ENCODE measurements around the gene SLC46A1.

DNA sequence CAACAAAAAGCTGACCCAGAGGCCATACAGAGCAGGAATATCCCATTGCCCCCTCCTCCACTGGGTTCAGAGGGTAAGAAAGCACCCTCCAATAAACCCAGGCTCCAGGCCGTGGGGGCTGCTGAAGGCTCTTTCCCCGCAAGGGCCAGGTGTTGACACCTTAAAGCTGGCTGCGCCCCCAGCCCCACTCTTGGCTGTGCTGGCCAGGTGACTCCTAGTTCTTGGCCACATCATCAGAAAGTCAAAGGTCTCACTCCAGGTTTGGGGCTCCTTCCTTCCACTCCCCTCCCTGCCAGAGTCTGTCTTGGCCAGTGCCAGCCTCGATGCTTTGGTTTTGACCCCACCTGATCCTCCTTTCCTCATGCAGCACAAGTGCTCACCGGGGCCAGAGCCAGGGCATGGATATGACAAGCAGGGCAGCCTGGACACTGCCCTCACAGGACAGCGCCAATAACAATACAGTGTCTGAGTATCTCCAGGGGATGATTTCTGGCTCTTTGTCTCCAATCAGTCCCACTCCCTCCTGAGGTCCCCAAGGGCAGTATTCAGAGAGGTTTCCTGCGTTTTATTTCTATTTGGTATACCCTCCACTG lies 8.2 kb downstream of the SLC46A1 start:
- TF ChIP-seq, protein P1, sequence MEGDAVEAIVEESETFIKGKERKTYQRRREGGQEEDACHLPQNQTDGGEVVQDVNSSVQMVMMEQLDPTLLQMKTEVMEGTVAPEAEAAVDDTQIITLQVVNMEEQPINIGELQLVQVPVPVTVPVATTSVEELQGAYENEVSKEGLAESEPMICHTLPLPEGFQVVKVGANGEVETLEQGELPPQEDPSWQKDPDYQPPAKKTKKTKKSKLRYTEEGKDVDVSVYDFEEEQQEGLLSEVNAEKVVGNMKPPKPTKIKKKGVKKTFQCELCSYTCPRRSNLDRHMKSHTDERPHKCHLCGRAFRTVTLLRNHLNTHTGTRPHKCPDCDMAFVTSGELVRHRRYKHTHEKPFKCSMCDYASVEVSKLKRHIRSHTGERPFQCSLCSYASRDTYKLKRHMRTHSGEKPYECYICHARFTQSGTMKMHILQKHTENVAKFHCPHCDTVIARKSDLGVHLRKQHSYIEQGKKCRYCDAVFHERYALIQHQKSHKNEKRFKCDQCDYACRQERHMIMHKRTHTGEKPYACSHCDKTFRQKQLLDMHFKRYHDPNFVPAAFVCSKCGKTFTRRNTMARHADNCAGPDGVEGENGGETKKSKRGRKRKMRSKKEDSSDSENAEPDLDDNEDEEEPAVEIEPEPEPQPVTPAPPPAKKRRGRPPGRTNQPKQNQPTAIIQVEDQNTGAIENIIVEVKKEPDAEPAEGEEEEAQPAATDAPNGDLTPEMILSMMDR (IDR thresholded peaks at IDR 0.05), result no peak
- TF ChIP-seq POLR2A (IDR thresholded peaks at IDR 0.05), result no peak

Data from uterus (tissue), 2 donors.